K562 (cell line): ENCODE results near the gene MYO15B. TPM values are rescaled to one million over a fixed set of nuclear protein-coding genes. Genes with fewer than 3 reads are reported as not detected.

ENCODE experiments used
- ATAC-seq: fragments of 200-7000 bp; cut with Tn5 transposase; 3 replicates; pipeline ENCODE4 v1.9.1; 2020; ENCODE audit warnings: moderate library complexity
- BruUV-seq: library from RNA; stranded (reverse); fragments of 400-500 nt; replicated peaks from 2 replicates; lab custom pipeline; 2021; lab: Mats Ljungman, UMichigan
- CTCF ChIA-PET: fragments of 300-600 bp; formaldehyde crosslinking; extraction: SDS; loops from one replicate; lab custom pipeline; 2021; ENCODE audit warnings: low intra/inter-chr PET ratio; lab: Yijun Ruan, JAX
- POLR2A ChIA-PET: fragments of 300-600, 350-650 bp; sonication (Branson Sonifier 250); formaldehyde crosslinking; extraction: SDS; loops from one replicate; lab custom pipeline; 2021; ENCODE audit warnings: antibody characterized with exemption, inconsistent platforms; lab: Yijun Ruan, JAX
- DNase-seq, 4 experiments: peaks; one replicate each; pipeline versions ENCODE4 v3.0.0 to v3.0.0-alpha.2; 2011 to 2018; ENCODE audit warnings: low spot score in 3 of 4, mixed read lengths in 3 of 4; ENCODE audit errors: extremely low read depth in 1 of 4
- FAIRE-seq: peaks from 2 replicates; lab custom pipeline; 2011; peaks lifted over from hg19 to GRCh38; lab: Jason Lieb, UNC
- H2AFZ ChIP-seq: 2 replicates; pipeline ENCODE4 v1.6.0; 2011; ENCODE audit warnings: low read depth, low read length, control low read depth, inconsistent platforms
- H3K27ac ChIP-seq: fragments of 200-600 bp; 3 replicates; pipeline ENCODE4 v1.8.0; 2011; ENCODE audit warnings: low read depth, mild to moderate bottlenecking, control low read depth, inconsistent platforms, low read length, moderate library complexity, mixed read lengths; ENCODE audit errors: extremely low read depth
- H3K27me3 ChIP-seq, 2 experiments: fragments of 300-600 bp in 1 of 2; 2 replicates in 1 of 2; 3 replicates in 1 of 2; pipeline versions ENCODE4 v1.6.0 to v1.8.0; 2011; ENCODE audit warnings: inconsistent platforms in 2 of 2, low read length in 2 of 2, mild to moderate bottlenecking in 1 of 2, mixed read lengths in 1 of 2, moderate library complexity in 1 of 2; ENCODE audit not compliant: control insufficient read depth in 2 of 2, insufficient read depth in 2 of 2
- H3K36me3 ChIP-seq: fragments of 300-600 bp; 3 replicates; pipeline ENCODE4 v1.8.0; 2011; ENCODE audit warnings: mild to moderate bottlenecking, low read length, inconsistent platforms; ENCODE audit not compliant: control insufficient read depth, insufficient read depth
- H3K4me1 ChIP-seq, 2 experiments: fragments of 200-600 bp in 1 of 2; replicated peaks in 1 of 2; 2 replicates in 1 of 2; 3 replicates in 1 of 2; pipeline versions ENCODE4 v1.5.1 to v1.8.0; 2011; ENCODE audit warnings: inconsistent platforms in 2 of 2, low read length in 2 of 2, mild to moderate bottlenecking in 1 of 2, mixed read lengths in 1 of 2, moderate library complexity in 1 of 2; ENCODE audit not compliant: control insufficient read depth in 2 of 2, insufficient read depth in 2 of 2
- H3K4me2 ChIP-seq: 2 replicates; pipeline ENCODE4 v1.6.1; 2011; ENCODE audit warnings: low read length, control low read depth, inconsistent platforms, mixed read lengths; ENCODE audit not compliant: insufficient read depth
- H3K4me3 ChIP-seq: fragments of 200-600 bp; sonication (generic), shearing (Covaris generic); 2 replicates; pipeline ENCODE4 v1.5.1; 2016; ENCODE audit warnings: control low read depth, inconsistent platforms
- H3K79me2 ChIP-seq: fragments of 200-600 bp; 3 replicates; pipeline ENCODE4 v1.8.0; 2011; ENCODE audit warnings: low read length, inconsistent platforms; ENCODE audit not compliant: control insufficient read depth, insufficient read depth
- H3K9ac ChIP-seq, 2 experiments: 2 replicates each; pipeline versions ENCODE4 v1.6.0 to v1.6.1; 2011; ENCODE audit warnings: low read depth in 2 of 2, low read length in 2 of 2, control low read depth in 1 of 2, inconsistent platforms in 1 of 2, mild to moderate bottlenecking in 1 of 2, mixed read lengths in 1 of 2; ENCODE audit not compliant: insufficient read depth in 1 of 2
- H3K9me1 ChIP-seq: one replicate; pipeline ENCODE4 v1.6.0; 2011; ENCODE audit warnings: inconsistent platforms, mild to moderate bottlenecking, low read length, moderate library complexity; ENCODE audit not compliant: control insufficient read depth, insufficient read depth
- H3K9me3 ChIP-seq: replicated peaks from 2 replicates; pipeline ENCODE4 v1.5.1; 2011; ENCODE audit warnings: low read depth, low read length, inconsistent platforms; ENCODE audit not compliant: control insufficient read depth, insufficient read depth
- H4K20me1 ChIP-seq: replicated peaks from 2 replicates; pipeline ENCODE4 v1.6.1; 2011; ENCODE audit warnings: low read length, inconsistent platforms, mixed read lengths; ENCODE audit not compliant: control insufficient read depth, insufficient read depth
- SLC30A9 ChIP-seq: fragments of 250-450 bp; sonication (Bioruptor Pico); IDR thresholded peaks from 2 replicates; pipeline ENCODE4 v1.8.0; 2022; ENCODE audit warnings: mild to moderate bottlenecking, moderate library complexity
- ZEB2 ChIP-seq: fragments of 450-650 bp; IDR thresholded peaks from 2 replicates; pipeline ENCODE4 v1.6.1; 2016
- WGBS: fragments of 100-300 bp; shearing (Covaris generic); methylation state at CpG from one replicate; pipeline ENCODE4 v1.1.6; 2016; ENCODE audit warnings: low coverage, mixed read lengths; ENCODE audit not compliant: insufficient coverage; ENCODE audit errors: missing lambda C conversion rate; 5-methylcytosine and 5-hydroxymethylcytosine counted together
- in situ Hi-C: fragments of 300-500 bp; cut with MboI; formaldehyde crosslinking; loops from 4 replicates; pipeline ENCODE4 v1.15.0; 2018; ENCODE audit warnings: inconsistent platforms, mixed read lengths
- intact Hi-C: fragments of 100-400 bp; cut with micrococcal nuclease; formaldehyde crosslinking; loops from 2 replicates; pipeline ENCODE4 v1.14.2; 2022
- polyA plus RNA-seq, 8 experiments: library from polyadenylated mRNA; depleted of rRNA in 4 of 8; stranded (reverse) in 5 of 8; unstranded in 3 of 8; fragments of >200 nt; fragmentation: Nextera tagmentation in 2 of 8; fragmentation: Illumina TruSeq in 1 of 8; extraction: Ambion mirVana in 2 of 8; extraction: Trizol in 1 of 8; gene quantifications; 2 replicates each; pipeline versions ENCODE4 v1.2.1 to v1.2.3, GENCODE V29; 2011 to 2014; ENCODE audit warnings: inconsistent platforms in 1 of 8, missing spikeins in 1 of 8
- total RNA-seq, 7 experiments: library from RNA; depleted of rRNA in 6 of 7; stranded (reverse); fragments of >200 nt in 6 of 7; fragmentation: Illumina TruSeq in 2 of 7; extraction: Trizol in 2 of 7; gene quantifications; 2 replicates each; pipeline versions ENCODE4 v1.2.1 to v1.2.3, GENCODE V29; 2011 to 2021; ENCODE audit warnings: low replicate concordance in 1 of 7
- TF ChIP-seq, protein P1 (sequence below): fragments of 250-450 bp; sonication (Bioruptor Pico); IDR thresholded peaks from 2 replicates; pipeline ENCODE4 v1.5.0; 2021

The MYO15B gene
- total and polyA plus RNA-seq, 9 of the 15 experiments (the other 6 are each of a cell fraction or from before 2014, with no cell fraction given), result 0.05 to 3.1 (median 0.83) TPM; not detected in 2

DNA sequence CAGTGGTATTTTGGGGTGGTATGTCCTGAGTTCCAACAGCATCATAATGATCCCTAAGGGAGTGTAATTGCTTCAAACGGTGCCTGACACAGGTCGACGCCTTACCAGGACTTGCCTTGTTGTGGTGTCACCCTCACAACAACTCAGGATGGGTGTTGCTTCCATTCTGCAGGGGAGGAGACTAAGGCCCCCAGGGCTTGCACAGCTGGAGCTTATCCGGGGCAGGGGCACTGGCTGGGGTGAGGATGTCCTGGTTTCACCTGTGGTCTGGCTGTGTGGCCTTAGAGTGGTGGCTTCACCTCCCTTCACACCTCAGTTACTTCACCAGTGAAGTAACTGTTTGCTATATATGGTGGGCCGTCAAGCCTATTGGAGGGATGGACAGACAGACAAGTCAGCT, 38.8 kb upstream of the MYO15B start:
- no peak for ATAC-seq
- DNase-seq, result no peak
- in situ Hi-C loops (no loop called here), intact Hi-C loops (no loop called here)
- POLR2A ChIA-PET, result interaction anchor here (1.0 kb wide), 1 partner anchor 16 kb away, joined by 3 read pairs; no protein-coding TSS in a partner anchor
- no peak overlapping the region for H2AFZ ChIP-seq
- FAIRE-seq, result no peak
- no peaks in the 10 kb centered on the region for H3K27me3 ChIP-seq
- TF ChIP-seq, protein P1, sequence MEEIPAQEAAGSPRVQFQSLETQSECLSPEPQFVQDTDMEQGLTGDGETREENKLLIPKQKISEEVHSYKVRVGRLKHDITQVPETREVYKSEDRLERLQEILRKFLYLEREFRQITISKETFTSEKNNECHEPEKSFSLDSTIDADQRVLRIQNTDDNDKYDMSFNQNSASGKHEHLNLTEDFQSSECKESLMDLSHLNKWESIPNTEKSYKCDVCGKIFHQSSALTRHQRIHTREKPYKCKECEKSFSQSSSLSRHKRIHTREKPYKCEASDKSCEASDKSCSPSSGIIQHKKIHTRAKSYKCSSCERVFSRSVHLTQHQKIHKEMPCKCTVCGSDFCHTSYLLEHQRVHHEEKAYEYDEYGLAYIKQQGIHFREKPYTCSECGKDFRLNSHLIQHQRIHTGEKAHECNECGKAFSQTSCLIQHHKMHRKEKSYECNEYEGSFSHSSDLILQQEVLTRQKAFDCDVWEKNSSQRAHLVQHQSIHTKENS, result no peak
- TF ChIP-seq SLC30A9 (CRISPR knock-in tag), result no peak
- TF ChIP-seq ZEB2, result no peak
- no peaks in the 10 kb centered on the region for H3K9me3 ChIP-seq
- H3K4me3 ChIP-seq, result no peak overlapping the region
- no peaks in the 10 kb centered on the region for H3K79me2 ChIP-seq
- H3K4me2 ChIP-seq, result no peak overlapping the region
- 58% methylated on average over 5 of the region's 5 CpGs for WGBS
- H3K9me1 ChIP-seq, result no peaks in the 10 kb centered on the region
- peaks cover 0 to 33% of the 10 kb centered on the region in 2 experiments; a peak in 4 of 5 replicates for H3K4me1 ChIP-seq
- H3K36me3 ChIP-seq, result no peaks in the 10 kb centered on the region
- H3K9ac ChIP-seq, result peak overlapping the region in 1 of 2 experiments; percentile 63; a peak in 2 of 4 replicates
- H4K20me1 ChIP-seq, result no peaks in the 10 kb centered on the region
- CTCF ChIA-PET, result no interaction called here
- H3K27ac ChIP-seq, result no peak overlapping the region
- BruUV-seq, result no TSS peak
